ENCODE measurements around the gene TAB2.

DNA sequence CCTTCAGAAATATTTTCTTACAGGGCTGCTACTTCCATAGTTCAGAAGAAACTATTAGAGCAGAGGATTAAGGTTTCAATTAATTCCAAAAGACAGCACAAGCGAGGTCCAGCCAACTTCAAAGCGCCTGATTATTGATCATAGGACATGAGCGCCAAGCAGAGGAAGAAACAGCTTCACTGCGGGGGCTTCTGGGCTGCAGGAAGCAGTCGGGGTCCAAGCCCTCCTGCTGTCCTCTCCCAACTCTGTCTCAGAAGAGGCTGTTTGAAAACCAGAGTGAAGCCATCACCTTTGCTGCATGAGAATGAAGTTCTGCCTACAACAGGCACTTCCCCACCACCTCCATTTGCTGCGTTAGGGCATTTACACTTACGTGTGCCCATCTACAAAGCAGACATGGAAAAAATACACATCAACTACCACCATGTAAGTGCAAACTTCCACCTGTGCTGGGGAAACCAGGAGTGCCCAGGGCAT is 106.5 kb downstream of the TAB2 start:
- TF ChIP-seq CTCF (IDR thresholded peaks at IDR 0.05 in 4 of 5, conservative IDR thresholded peaks at IDR 0.05 in 1 of 5): no peak
- TF ChIP-seq POLR2A (IDR thresholded peaks at IDR 0.05): no peak
